GM18517 (cell line): ENCODE data around the gene FAM241A.
"Not testable (repeated sequence)": the region's sequence is repeated elsewhere in the genome, so short reads cannot be mapped to it uniquely, and the experiment has no call there.

Source experiments
- ATAC-seq: cut with Tn5 transposase; IDR thresholded peaks from one replicate; pipeline ENCODE4 v1.9.1; 2021; ENCODE audit warnings: mild to moderate bottlenecking, moderate library complexity; ENCODE audit not compliant: unreplicated experiment

The FAM241A gene

DNA sequence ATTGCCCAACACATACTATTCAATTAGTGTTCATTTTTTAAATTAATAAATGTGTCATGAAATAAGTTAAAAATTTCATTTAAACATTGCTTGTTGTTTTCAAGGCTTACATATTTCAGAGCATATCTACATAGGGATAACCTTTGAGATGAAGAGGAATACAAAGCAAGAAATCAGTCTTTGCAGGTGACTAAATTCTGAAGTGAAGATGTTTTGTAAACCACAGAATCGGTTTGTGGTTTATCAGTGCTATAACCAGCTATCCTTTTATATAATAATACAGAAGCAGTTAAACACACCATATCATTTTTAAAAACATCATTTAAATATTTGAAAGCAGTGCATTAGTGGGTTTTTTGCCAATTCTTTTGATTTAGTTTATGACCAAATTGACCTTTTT lies 26.9 kb downstream of the FAM241A start:
- peak; percentile 75 for ATAC-seq

- ATAC-seq: no peak
These were observed 28.6 kb downstream of the FAM241A start for GRCh38 chr4:112173593-112174558.

DNA sequence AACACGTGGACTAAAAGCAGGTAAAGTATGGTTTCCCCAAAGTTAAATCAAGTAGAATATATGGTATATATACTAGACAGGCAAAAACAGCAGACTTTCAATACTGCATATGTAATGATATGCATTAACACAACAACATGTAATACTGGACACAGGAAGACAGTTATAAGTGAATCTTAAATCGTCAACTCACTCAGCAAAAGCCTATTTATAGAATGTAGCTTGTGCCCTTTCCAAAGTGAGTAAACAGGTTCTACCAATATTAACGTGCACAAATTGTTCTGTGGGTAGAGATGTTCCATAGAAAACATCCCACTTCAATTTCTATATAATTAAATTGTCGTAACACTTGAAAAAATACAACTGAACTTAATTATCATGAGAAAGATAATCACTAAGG lies 30.6 kb downstream of the FAM241A start:
- ATAC-seq: no peak

DNA sequence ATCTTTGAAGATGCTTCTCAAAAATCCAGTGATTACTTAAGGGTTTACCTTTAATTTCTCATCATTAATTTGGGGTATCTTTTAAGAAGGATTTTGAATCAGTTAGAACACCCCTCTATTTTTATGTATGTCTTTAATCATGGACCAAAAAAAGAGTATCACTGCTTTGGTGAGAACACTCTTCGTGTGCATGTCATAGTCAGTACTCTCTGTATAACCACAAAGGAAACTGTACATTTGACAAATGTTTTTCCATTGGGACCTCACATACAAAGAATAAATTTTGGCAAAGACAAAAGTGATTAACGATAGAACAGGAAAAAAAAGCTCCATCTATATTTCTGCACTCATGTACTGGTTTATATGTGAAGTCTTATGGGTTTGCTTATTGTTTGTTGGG lies 31.3 kb downstream of the FAM241A start:
- ATAC-seq: no peak

- ATAC-seq: not testable (repeated sequence)
These were observed 33.5 kb downstream of the FAM241A start for GRCh38 chr4:112178741-112179140.

GRCh38 chr4:112181358-112182000 lies 36.2 kb downstream of the FAM241A start:
- ATAC-seq: no peak

DNA sequence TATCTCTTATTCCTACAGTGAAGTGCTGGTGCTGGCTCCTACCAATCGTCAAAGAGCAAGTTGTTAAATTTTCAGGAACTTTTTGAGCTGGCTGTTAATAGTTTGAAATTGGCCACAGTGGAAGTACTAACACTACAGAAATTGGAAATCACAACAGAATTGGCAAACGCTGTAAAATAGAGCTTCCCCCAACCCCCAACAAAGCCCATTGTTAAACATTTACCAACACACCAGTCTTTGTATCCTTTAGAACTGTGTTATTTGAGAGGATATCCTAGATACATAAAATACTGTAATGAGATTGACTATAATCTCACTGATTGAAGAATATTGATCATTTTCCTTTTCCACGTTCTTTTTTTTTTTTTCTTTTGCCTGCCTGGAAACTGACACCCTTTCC lies 37.4 kb downstream of the FAM241A start:
- no peak for ATAC-seq

DNA sequence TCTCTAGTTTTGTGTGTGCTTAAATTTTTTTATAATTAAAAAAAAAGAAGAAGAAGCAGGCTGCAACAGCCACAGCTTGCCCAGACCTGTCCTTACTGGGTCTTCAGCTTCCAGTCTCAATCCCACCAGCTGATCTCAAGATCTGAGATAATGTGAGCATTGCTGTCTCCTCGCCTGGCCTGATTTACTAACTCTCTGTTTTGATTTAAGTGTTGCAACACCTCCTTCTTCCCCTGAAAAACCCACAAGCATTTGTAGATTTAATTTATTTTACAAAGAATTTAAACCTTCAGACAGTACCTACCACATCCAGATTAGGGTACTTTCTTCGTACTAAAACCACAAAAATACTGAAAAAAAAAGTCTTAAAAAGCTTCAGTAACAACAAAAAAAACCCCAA lies 38.0 kb downstream of the FAM241A start:
- ATAC-seq: no peak

- no peak for ATAC-seq
These were observed 39.2 kb downstream of the FAM241A start for GRCh38 chr4:112184438-112184837.

DNA sequence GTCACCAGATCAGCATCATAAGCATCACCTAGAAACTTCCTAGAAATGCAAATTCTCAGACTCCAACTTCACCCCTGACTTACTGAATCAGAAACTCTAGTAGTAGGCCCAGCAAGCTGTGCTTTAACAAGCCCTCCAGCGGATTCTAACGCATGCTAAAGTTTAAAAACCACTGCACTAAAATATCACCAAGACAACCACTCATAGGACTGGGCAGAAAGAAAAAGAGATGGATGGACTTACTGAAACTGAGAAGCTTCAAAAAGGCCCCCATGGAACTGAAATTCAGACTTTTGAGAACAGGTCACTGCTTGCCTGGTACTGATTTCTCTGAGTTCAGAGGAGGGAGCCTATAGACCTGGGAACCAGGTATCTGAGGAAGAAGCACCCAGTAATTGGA lies 40.1 kb downstream of the FAM241A start:
- no peak for ATAC-seq

DNA sequence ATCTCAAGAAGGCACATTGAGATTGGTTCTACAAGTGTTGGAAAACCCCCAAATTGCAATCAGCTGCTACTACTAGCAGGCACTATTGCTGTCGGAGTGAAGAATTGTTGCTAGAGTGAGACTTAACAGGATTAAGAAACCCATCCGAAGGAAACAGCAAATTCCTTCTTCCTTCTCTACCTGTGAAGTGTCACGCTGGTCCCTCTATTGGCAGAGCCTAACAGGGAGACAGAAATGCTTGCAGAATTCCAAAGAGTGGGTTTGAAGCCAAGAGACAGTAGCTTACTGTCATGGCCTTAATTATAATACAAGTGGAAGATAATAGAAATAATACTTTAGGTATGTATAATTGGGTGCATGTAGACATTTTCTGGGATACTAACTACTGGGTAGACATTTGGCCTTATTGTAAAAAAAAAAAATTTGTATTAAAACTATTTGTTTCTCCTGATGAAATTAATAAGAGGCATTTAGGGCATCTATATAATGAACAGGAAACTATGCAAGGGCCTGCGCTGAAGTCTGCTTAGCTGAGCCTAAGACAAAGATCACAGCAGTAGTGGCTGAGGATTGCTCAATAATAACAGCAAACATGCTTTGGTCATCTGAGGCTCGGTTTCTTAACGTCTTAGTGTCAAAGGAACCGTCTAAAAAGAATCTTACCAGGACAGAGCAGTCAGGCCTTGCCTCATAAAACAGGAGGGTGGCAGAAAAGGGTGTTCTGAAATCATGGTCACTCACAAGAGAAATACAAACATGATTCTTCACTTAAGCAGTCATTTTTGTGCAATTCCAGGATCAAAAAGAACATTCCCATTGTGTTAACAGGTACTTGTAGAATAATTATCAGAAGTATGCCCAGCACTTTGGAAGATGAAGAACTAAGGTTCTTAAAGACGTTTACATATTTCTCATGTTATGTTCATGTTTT lies 40.8 kb downstream of the FAM241A start:
- no peak for ATAC-seq

DNA sequence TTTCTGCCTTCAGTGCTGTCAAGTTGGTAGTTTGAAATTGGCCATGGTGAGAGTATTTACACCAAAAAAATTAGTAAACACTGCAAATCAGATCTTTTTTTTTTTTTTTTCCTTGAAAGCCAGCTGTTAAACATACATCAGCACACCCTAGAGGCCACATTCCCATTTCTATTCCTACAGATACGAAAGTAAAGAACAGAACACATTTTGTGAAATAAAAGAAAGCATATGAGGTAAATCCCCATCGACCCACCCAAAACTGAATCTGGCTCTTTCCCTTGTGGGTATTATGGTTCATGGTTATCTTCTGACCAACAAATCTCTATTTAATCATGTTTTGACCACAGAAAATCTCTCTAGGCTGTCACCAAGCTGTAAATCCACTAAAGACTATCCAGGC lies 44.5 kb downstream of the FAM241A start:
- ATAC-seq: no peak

- no peak for ATAC-seq
These were observed 45.4 kb downstream of the FAM241A start for GRCh38 chr4:112190684-112191083.

DNA sequence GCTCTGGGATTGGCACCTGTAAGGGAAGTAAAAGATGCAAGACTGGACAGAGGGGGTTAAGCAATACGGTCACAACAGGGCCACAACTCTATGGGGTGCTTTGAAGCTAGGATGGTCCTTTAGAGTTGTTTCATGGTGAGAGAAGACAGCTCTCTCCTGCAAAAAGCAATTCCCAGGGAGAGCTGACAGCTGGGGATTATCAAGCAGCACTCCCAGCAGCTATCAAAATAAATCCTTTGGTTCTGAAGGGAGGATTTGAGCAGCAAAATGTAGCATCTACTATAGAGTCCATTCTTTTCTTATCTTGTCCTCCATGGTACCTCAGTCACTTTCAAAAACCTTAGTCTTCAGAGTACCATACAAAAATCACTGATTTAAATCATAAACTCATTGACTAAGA lies 51.2 kb downstream of the FAM241A start:
- ATAC-seq: no peak

DNA sequence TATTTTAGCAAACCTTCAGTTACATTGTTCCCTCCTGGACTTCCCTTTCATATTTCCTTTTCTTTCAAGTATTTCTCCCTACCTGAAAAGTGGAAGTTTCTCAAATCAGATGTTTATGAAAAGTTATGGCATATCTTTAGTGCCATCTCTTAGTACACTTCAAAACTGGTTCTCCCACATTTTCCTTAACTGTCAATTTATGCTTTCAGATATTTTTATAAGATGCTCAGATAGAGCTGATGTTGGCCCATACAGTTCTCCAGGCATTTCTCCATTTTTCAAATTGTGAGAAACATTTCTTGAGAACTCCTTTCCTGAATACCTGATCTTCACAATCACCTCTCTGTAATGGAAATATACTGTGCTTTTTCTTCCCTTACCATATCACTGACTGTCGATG lies 53.8 kb downstream of the FAM241A start:
- ATAC-seq: peak; percentile 12

DNA sequence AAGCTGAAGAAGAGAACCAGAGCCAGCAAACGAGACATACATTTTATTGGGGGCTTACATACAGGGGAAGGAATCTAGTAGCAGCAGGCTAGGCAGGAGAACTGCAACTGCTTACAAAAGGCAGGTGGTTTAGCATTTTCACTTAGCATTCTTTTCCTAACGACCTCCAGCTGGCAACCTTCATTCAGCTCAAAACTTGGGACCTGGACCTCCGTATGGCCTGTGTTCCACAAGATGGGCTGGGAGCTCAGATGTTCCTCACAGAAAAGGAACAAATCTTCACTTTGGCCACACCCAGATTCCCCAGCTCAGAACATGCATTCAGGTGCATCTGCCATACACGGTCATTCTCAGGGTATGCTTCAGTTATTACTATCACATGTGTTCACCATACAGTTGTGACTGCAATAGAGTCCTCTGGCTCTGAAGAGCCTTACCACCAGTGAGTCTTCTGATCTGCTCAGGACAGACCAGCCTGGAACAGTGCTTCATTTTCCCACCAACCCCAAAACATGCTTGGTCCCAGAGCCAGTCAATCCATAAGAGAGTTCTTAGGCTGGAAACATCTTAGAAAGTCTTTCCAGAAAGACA lies 56.8 kb downstream of the FAM241A start:
- no peak for ATAC-seq

DNA sequence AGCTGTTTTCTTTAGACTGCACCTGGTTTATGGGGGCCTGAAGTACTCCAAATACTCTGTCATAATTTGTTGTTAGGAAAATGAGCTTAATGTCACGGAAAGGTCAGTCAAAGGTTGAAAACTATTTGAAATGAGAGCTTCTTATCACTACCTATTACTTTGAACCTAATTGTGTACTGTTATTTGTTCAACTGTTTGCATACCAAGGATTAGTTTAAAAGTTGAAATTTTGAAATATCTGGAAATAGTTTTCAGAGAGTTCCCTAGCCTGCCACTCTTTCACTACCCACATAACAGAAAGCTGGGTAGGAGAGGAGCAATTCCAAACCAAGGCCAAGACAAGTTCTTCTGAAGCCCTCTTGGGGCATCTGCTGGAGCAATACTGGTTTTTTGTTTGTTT lies 58.3 kb downstream of the FAM241A start:
- ATAC-seq: no peak

- ATAC-seq: peak; percentile 56
These were observed 61.2 kb downstream of the FAM241A start for GRCh38 chr4:112206431-112206830.

DNA sequence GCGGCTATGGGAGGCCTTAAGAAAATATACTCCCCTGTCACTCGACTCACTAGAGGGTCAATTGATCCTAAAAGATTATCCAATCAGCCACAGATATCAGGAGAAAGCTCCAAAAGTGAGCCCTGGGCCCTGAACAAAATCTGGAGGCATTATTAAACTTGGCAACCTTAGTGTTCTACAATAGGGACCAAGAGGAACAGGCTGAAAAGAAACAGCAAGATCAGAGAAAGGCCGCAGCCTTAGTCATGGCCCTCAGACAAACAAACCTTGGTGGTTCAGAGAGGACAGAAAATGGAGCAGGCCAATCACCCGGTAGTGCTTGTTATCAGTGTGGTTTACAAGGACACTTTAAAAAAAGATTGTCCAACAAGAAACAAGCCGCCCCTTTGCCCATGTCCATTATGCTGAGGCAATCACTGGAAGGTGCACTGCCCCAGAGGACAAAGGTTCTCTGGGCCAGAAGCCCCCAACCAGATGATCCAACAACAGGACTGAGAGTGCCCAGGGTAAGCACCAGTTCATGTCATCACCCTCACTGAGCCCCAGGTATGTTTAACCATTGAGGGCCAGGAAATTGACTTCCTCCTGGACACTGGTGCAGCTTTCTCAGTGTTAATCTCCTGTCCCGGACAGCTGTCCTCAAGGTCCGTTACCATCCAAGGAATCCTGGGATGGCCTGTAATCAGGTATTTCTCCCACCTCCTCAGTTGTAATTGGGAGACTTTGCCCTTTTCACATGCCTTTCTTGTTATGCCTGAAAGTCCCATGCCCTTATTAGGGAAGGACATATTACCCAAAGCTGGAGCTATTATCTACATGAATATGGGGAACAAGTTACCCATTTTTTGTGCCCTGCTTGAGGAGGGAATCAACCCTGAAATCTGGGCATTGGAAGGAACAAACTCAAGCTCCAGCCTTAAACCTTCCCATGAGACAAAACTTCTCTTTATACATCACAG lies 63.2 kb downstream of the FAM241A start:
- ATAC-seq: not testable (repeated sequence)

DNA sequence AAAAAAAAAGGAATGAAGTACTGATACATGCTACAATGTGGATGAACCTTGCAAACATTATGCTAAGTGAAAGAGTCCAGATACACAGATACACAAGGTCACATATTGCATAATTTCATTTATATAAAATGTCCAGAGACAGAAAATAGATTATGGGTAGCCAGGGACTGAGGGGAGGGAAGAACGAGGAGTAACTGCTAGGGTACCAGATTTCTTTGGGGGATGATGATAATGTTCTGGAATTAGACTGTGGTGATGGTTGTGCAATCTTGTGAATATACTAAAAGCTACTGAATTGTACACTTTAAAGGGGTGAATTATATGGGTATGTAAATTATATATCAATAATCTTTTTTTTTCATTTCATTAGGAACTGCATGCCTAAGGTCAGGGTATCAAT lies 65.5 kb downstream of the FAM241A start:
- ATAC-seq: no peak
